ENCODE measurements around the gene DDX55. TPM values are rescaled to one million over a fixed set of nuclear protein-coding genes. Genes with fewer than 3 reads are reported as not detected.
"Not testable (repeated sequence)": the region's sequence is repeated elsewhere in the genome, so short reads cannot be mapped to it uniquely, and the experiment has no call there.

Gene DDX55
- total and polyA plus RNA-seq, 11 donors = 3.9 to 15.3 (median 6.0) TPM

- ATAC-seq (no peak), DNase-seq (no peak)
- Histone ChIP-seq H3K36me3 (peaks cover 0 to 54% (median 44%) of the 10 kb centered on the region in 9 donors), H3K4me3 (peak overlapping the region; percentile 66 to 100 (median 89)), H3K27me3 (no peaks in the 10 kb centered on the region), H3K27ac (peak overlapping the region in 9 of 12 donors; percentile 72 to 95 (median 87)), H3K4me1 (peaks cover 0 to 24% (median 12%) of the 10 kb centered on the region in 12 donors), H3K9me3 (no peaks in the 10 kb centered on the region)
- intact Hi-C loops (cut with DNase I) = loop anchor here in 2 of 10 donors (10.0 kb wide), 1 partner anchor 338 kb away; no protein-coding TSS in a partner anchor
- no peak for TF ChIP-seq POLR2A (IDR thresholded peaks at IDR 0.05)
- TF ChIP-seq CTCF (IDR thresholded peaks at IDR 0.05) = no peak
- WGBS, 4 donors = 10 to 11% (median 10%) methylated on average over 7 of the region's 7 CpGs
Observed at GRCh38 chr12:123602651-123603195, 824 bp downstream of the DDX55 start.

GRCh38 chr12:123603495-123603894, 1.6 kb downstream of the DDX55 start:
- ATAC-seq, H3K27ac ChIP-seq, H3K9me3 ChIP-seq, H3K27me3 ChIP-seq, DNase-seq: not testable (repeated sequence)
- peaks cover 0 to 24% (median 12%) of the 10 kb centered on the region in 12 donors for H3K4me1 ChIP-seq
- H3K4me3 ChIP-seq = peak overlapping the region in 1 of 12 donors; percentile 81
- 89 to 91% (median 91%) methylated on average over 11 of the region's 11 CpGs for WGBS, 4 donors
- intact Hi-C loops (cut with DNase I) = loop anchor here in 2 of 10 donors (10.0 kb wide), 1 partner anchor 339 kb away; no protein-coding TSS in a partner anchor
- peaks cover 0 to 54% (median 44%) of the 10 kb centered on the region in 9 donors for H3K36me3 ChIP-seq

GRCh38 chr12:123607756-123608155, 5.9 kb downstream of the DDX55 start:
- H3K27me3 ChIP-seq = no peaks in the 10 kb centered on the region
- peaks cover 0 to 9% (median 5%) of the 10 kb centered on the region in 12 donors for H3K4me1 ChIP-seq
- no peaks in the 10 kb centered on the region for H3K9me3 ChIP-seq
- no peak for TF ChIP-seq CTCF (IDR thresholded peaks at IDR 0.05)
- no peak for TF ChIP-seq POLR2A (IDR thresholded peaks at IDR 0.05)
- WGBS, 4 donors = 77 to 84% (median 79%) methylated on average over 4 of the region's 4 CpGs
- peaks cover 3 to 90% (median 79%) of the 10 kb centered on the region in 9 donors for H3K36me3 ChIP-seq
- intact Hi-C loops (cut with DNase I) = loop anchor here in 2 of 10 donors (10.0 kb wide), 1 partner anchor 343 kb away; no protein-coding TSS in a partner anchor
- ATAC-seq (no peak), DNase-seq (no peak)
- no peak overlapping the region for H3K27ac ChIP-seq
- no peak overlapping the region for H3K4me3 ChIP-seq

- ATAC-seq = no peak
- WGBS, 4 donors = 90 to 95% (median 91%) methylated on average over 8 of the region's 8 CpGs
- no peak for DNase-seq
- no peak overlapping the region for H3K27ac ChIP-seq
- peaks cover 0 to 5% (median under 1%) of the 10 kb centered on the region in 12 donors for H3K4me1 ChIP-seq
- TF ChIP-seq CTCF (IDR thresholded peaks at IDR 0.05) (no peak), POLR2A (IDR thresholded peaks at IDR 0.05) (no peak)
- H3K4me3 ChIP-seq = no peak overlapping the region
- H3K9me3 ChIP-seq = no peaks in the 10 kb centered on the region
- H3K27me3 ChIP-seq = no peaks in the 10 kb centered on the region
- H3K36me3 ChIP-seq = peaks cover 3 to 94% (median 84%) of the 10 kb centered on the region in 9 donors
- intact Hi-C loops (cut with DNase I) = loop anchor here in 2 of 10 donors (10.0 kb wide), 1 partner anchor 343 kb away; no protein-coding TSS in a partner anchor
Observed at GRCh38 chr12:123608182-123608581, 6.3 kb downstream of the DDX55 start.

Measured in heart left ventricle (tissue), 16 donors.